ENCODE data around the gene GALNT14.

DNA sequence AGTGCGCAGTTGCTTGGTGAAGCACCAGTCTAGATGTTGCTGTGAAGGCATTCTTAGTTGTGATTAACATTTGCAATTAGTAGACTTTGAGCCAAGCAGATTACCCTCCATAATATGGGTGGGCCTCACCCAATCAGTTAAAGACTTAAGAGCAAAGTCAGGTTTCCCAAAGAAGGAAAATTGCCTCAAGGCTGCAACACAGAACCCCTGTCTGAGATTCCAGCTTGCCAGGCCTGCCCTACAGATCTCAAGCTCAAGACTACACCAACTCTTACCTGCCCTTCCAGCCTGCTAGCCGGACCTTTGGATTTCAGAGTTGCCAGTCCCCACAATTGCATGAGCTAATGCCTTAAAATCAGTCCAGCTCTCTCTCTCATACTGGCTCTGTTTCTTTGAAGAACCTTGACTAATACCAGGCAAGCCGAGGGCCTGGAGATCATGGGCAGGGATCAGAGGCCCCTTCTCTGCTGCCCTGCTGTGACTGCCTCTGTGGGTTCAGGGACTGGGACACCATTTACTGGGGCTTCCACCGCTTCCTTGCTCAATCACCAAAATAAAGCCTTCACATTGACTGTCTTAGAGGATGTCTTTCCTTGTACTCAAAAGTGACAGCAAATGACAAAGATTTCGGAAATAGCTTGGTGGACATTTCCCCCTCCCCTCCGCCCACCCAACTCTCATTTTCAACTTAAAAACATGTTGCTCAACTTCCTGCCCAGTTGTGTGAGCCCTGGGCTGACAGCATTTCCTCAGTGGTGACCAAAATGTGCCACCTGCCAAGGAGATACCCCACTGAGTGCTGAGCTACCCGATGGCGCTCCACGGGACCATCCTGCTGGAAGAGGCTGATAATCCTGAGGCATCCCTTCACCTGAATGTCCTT, 86.7 kb downstream of the GALNT14 start:
- TF ChIP-seq CTCF (IDR thresholded peaks at IDR 0.05) (no peak), EZH2phosphoT487 (IDR thresholded peaks at IDR 0.05) (no peak)
